Frontal cortex (tissue), 4 donors: ENCODE data around the gene NTMT1. TPM values are rescaled to one million over a fixed set of nuclear protein-coding genes. Genes with fewer than 3 reads are reported as not detected.

Experiments
- DNase-seq, 2 donors: peaks; one replicate each; pipeline ENCODE4 v3.0.0; 2012; ENCODE audit warnings: low spot score in 2 of 2
- FAIRE-seq: peaks from 2 replicates; lab custom pipeline; 2012; peaks lifted over from hg19 to GRCh38; lab: Jason Lieb, UNC
- total RNA-seq: library from RNA; depleted of rRNA; stranded (reverse); fragments of >200 nt; gene quantifications from one replicate; pipeline ENCODE4 v1.2.3, GENCODE V29; 2014
- donor health status: control.
- donor health status: control.
- donor health status: control.

Gene NTMT1
- total RNA-seq, 1 donor from 2014 or later: 11.4 TPM

DNA sequence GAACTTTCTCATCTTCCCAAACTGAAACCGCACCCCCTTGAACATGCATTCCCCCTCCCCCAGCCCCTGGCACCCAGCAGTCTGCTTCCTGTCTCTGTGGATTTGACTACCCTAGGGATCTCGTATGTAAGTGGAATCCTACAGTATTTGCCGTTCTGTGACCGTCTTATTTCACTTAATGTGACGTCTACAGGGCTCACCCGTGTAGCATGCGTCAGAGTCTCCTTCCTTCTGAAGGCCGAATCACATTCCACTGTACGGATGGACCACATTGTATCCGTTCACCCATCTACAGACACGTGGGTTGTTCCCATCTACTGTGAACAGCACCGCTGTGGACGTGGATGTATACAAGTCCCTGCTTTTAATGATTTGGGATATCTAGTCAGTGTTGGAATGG lies 44.0 kb downstream of the NTMT1 start:
- FAIRE-seq: no peak
- DNase-seq: no peak

- DNase-seq (no peak), FAIRE-seq (no peak)
Measured at GRCh38 chr9:129671065-129671464, 45.1 kb downstream of the NTMT1 start.

DNA sequence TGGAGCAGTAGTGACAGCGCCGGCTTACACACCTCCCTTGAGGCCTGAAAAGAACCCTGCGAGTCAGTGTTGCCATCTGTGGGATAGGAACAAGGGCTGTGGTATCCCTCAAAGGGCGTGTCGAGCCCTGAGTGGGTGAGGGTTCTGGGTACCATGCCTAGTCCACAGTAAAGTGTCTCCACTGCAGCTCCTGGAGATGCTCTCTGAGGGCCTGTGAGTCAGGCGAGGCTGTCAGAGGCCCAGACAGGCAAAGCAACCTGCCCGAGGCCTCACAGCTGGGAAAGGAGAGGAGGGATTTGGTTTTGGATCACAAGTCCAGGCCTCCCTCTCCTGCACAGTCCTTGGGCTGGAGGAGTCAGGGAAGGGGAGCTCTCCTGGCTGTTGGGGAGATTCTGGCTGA lies 45.6 kb downstream of the NTMT1 start:
- no peak for DNase-seq
- FAIRE-seq: no peak

GRCh38 chr9:129672702-129673101 lies 46.7 kb downstream of the NTMT1 start:
- FAIRE-seq: no peak

GRCh38 chr9:129673602-129674001 lies 47.6 kb downstream of the NTMT1 start:
- no peak for FAIRE-seq
- no peak for DNase-seq

More at GRCh38 chr9:129672702-129673101, 46.7 kb downstream of the NTMT1 start:
- no peak for DNase-seq

DNA sequence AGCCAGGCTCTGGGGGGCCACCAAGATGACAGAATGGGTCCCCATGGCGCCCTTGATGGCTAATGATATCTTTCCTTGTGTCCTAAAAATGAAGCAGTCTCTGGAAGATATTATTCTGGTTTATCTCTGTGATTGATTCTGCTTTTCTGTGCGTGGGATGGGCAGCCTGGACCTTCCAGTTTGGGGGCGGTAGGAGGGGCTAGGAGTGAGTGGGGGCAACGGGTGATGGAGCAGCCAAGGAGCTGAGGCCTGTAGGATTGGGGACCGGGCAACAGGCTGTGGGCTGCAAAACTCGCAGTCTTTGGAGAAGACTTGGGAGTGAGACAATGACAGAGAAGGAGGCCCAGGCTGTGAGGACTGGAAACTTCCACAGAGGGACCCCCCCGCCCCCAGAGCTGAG lies 48.3 kb downstream of the NTMT1 start:
- FAIRE-seq: no peak

DNA sequence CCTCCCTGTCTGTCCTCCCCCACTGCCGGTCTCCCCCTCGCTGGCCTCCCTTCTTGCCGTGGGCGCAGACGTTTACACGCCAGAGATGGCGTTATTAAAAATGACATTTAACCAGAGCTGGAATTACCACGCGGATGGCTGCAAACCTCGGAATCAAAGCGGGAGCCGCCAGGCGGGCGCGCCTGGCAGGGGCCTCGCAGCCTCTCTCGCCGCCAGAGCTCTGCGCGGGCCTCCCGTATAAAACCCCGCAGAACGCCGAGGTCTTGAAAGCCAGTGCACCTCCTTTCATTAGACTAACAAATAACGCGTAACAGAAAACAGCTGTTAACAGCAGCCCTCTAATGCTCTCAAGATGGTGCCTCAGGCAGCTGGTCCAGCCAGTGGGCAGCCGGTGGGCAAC lies 49.7 kb downstream of the NTMT1 start:
- no peak for FAIRE-seq
- no peak for DNase-seq

More for the DNA sequence above, 48.3 kb downstream of the NTMT1 start:
- DNase-seq: no peak

DNA sequence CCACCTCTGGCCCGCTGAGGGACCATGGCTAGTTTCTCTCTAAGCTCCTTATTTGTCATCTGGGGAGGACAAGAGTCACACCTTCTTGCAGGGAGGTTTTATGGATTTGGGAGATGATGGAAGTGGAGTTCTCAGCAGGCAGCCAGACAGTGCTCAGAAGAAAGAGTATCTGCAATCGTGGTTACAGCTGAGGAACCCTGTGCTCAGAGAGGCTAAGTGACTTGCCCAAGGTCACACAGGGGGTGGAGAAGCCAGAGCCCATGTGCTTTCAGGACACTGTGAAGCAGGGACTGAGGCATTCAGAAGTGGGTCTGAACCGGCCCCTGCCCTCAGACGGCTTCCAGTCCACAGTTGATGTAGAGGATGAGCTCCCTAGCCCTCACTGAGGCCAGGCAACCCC lies 50.3 kb downstream of the NTMT1 start:
- DNase-seq: no peak
- no peak for FAIRE-seq

GRCh38 chr9:129676975-129677374 lies 51.0 kb downstream of the NTMT1 start:
- no peak for FAIRE-seq
- DNase-seq: no peak

- FAIRE-seq (no peak), DNase-seq (no peak)
Measured at GRCh38 chr9:129677456-129677855, 51.5 kb downstream of the NTMT1 start.

DNA sequence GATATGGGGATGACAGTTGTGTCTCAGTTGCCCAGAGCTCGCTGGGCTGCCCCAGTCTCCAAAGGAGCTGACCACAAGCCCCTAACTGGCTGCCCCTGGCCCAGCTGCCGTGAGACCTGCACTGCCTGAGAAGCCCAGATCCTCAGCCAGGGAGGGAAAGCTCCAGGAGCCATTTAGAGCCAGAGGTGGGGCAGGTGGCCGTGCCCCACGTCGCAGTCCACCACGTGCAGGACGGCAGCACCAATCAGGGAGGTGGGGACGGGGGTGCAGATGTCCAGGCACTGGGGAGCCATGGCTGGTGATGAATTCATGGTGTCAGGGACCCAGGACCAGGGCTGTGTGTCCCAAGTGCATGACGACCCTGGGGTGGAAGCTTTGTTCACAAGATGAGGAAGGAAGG lies 52.9 kb downstream of the NTMT1 start:
- FAIRE-seq (no peak), DNase-seq (no peak)

DNA sequence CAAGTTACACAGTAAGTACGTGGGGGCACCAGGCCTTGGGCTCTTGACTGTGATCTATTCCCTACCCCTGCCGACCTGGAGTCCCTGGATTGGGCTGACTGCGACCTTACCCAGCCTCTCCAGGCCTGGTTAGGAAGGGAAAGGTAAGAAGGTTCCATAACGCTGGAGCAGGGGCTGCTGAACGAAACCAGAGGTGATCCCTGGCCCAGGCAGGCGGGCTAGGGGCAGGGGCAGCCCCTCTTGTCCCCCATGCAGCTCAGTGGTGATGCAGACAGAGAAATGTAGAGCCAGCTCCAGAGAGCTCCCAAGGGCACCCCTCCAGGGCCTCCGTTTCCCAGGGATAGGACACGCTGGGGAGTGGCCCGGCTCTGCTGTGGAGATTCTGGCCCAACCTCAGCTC lies 53.6 kb downstream of the NTMT1 start:
- no peak for FAIRE-seq

GRCh38 chr9:129681924-129682323 lies 56.0 kb downstream of the NTMT1 start:
- DNase-seq (no peak), FAIRE-seq (no peak)

More for the DNA sequence above, 53.6 kb downstream of the NTMT1 start:
- DNase-seq: no peak

DNA sequence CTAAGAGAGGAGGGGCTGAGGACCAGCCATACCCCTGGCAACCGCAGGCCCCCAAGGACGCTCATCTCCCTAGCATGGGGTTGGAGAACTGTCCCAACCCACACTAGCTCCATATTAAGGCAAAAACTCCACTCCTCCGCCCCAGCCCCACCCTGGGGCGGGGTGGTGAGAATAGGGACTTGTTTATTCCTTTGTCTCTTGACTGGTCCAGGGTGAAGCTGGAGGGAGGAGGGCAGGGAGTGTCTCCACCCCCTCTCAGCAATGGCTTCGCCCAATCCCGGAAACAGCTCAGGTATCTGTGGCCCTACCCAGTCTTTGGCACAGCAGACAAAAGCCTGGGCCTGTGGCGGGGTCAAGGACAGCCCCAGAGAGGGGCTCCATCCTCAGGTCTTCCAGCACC lies 56.4 kb downstream of the NTMT1 start:
- no peak for FAIRE-seq
- DNase-seq: no peak

DNA sequence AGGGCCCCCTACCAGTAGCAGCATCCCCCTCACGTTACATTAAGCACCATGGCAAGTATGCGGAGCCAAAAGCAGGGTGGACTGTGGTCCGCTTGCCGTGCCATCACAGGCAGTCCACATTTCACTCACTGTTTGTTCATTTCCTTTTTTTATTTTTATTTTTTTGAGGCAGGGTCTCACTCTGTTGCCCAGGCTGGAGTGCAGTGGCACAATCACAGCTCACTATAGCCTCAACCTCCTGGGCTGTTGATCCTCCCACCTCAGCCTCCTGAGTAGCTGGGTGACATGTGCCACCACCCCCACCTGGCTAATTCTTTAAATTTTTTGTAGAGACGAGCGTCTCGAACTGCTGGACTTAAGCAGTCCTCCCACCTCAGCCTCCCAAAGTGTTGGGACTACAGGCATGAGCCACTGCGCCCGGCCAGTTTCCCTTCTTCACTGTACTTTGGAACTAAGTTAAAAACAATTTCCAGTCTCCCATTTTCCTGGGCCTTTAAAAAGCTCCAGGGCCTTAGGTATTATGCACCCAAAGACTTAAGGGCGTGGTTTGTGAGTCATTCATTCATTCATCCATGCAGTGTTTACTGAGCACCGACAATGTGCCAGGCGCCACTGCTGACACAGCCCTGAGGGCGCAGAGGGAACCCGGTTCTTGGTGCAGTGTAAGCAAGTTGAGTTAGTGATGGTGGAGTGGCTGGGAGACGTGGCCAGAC lies 59.4 kb downstream of the NTMT1 start:
- DNase-seq: no peak
- FAIRE-seq: no peak

Other genes with a start within 250 kb of the NTMT1 start
- gene C9orf50, start 5.1 kb upstream of the NTMT1 start, total RNA-seq: not detected
- 10.6 TPM for gene ASB6, start 16.0 kb downstream of the NTMT1 start, total RNA-seq
- gene PRRX2, start 39.5 kb downstream of the NTMT1 start, total RNA-seq: not detected
- 3.7 TPM for gene PTGES, start 126.9 kb downstream of the NTMT1 start, total RNA-seq
- gene TOR1B, start 177.0 kb downstream of the NTMT1 start, total RNA-seq: 38.3 TPM
- gene TOR1A, start 198.0 kb downstream of the NTMT1 start, total RNA-seq: 21.6 TPM
- 53.8 TPM for gene C9orf78, start 209.1 kb downstream of the NTMT1 start, total RNA-seq
- 11.8 TPM for gene USP20, start 209.3 kb downstream of the NTMT1 start, total RNA-seq